Ramos (cell line): Measurements from ENCODE around the gene DGCR8.

ENCODE experiments used
- in situ Hi-C: fragments of 300-500 bp; cut with MboI; formaldehyde crosslinking; loops from one replicate; pipeline ENCODE4 v1.14.3; 2022; ENCODE audit warnings: low sequenced_read_pairs; ENCODE audit not compliant: unreplicated experiment

Gene DGCR8

GRCh38 chr22:20133930-20134549 is 54.0 kb downstream of the DGCR8 start:
- in situ Hi-C loops = no loop called here

- in situ Hi-C loops = no loop called here
Measured at GRCh38 chr22:20135265-20135664, 55.2 kb downstream of the DGCR8 start.

- in situ Hi-C loops = no loop called here
Measured at GRCh38 chr22:20135806-20136602, 56.0 kb downstream of the DGCR8 start.

GRCh38 chr22:20136603-20136873 is 56.5 kb downstream of the DGCR8 start:
- in situ Hi-C loops = no loop called here

GRCh38 chr22:20137113-20137512 is 57.1 kb downstream of the DGCR8 start:
- in situ Hi-C loops = no loop called here

GRCh38 chr22:20137671-20138416 is 57.8 kb downstream of the DGCR8 start:
- in situ Hi-C loops = no loop called here

GRCh38 chr22:20138417-20138738 is 58.3 kb downstream of the DGCR8 start:
- in situ Hi-C loops = no loop called here

- in situ Hi-C loops = no loop called here
Measured at GRCh38 chr22:20138868-20139267, 58.8 kb downstream of the DGCR8 start.

GRCh38 chr22:20139391-20140106 is 59.5 kb downstream of the DGCR8 start:
- in situ Hi-C loops = loop anchor here (10.0 kb wide), 1 partner anchor 315 kb away; no protein-coding TSS in a partner anchor

GRCh38 chr22:20140107-20140445 is 60.0 kb downstream of the DGCR8 start:
- in situ Hi-C loops = loop anchor here (10.0 kb wide), 1 partner anchor 315 kb away; no protein-coding TSS in a partner anchor

GRCh38 chr22:20140521-20140964 is 60.5 kb downstream of the DGCR8 start:
- in situ Hi-C loops = loop anchor here (10.0 kb wide), 1 partner anchor 314 kb away; no protein-coding TSS in a partner anchor

- in situ Hi-C loops = loop anchor here (10.0 kb wide), 1 partner anchor 313 kb away; no protein-coding TSS in a partner anchor
Measured at GRCh38 chr22:20141186-20142077, 61.4 kb downstream of the DGCR8 start.

- in situ Hi-C loops = loop anchor here (10.0 kb wide), 1 partner anchor 312 kb away; no protein-coding TSS in a partner anchor
Measured at GRCh38 chr22:20142711-20143621, 62.9 kb downstream of the DGCR8 start.

- in situ Hi-C loops = loop anchor here (10.0 kb wide), 1 partner anchor 311 kb away; no protein-coding TSS in a partner anchor
Measured at GRCh38 chr22:20143883-20144665, 64.0 kb downstream of the DGCR8 start.

- in situ Hi-C loops = loop anchor here (10.0 kb wide), 1 partner anchor 309 kb away; no protein-coding TSS in a partner anchor
Measured at GRCh38 chr22:20145206-20145831, 65.3 kb downstream of the DGCR8 start.

GRCh38 chr22:20145832-20146223 is 65.8 kb downstream of the DGCR8 start:
- in situ Hi-C loops = loop anchor here (10.0 kb wide), 1 partner anchor 309 kb away; no protein-coding TSS in a partner anchor

- in situ Hi-C loops = loop anchor here (10.0 kb wide), 1 partner anchor 308 kb away; no protein-coding TSS in a partner anchor
Measured at GRCh38 chr22:20146777-20147176, 66.7 kb downstream of the DGCR8 start.
